ENCODE results near the gene DCUN1D2.

DCUN1D2 gene

GRCh38 chr13:113413178-113413897 lies 77.2 kb downstream of the DCUN1D2 start:
- no peak for DNase-seq
- no peaks in the 10 kb centered on the region for H3K36me3 ChIP-seq
- H3K27me3 ChIP-seq: peaks cover 6% of the 10 kb centered on the region
- no peak for TF ChIP-seq CTCF (IDR thresholded peaks at IDR 0.05; ENCODE audit: low read depth, low read length)
- no peak overlapping the region for H3K4me3 ChIP-seq (ENCODE audit: low read depth, low read length)
- no peaks in the 10 kb centered on the region for H3K9me3 ChIP-seq
- H3K4me1 ChIP-seq: no peaks in the 10 kb centered on the region

DNA sequence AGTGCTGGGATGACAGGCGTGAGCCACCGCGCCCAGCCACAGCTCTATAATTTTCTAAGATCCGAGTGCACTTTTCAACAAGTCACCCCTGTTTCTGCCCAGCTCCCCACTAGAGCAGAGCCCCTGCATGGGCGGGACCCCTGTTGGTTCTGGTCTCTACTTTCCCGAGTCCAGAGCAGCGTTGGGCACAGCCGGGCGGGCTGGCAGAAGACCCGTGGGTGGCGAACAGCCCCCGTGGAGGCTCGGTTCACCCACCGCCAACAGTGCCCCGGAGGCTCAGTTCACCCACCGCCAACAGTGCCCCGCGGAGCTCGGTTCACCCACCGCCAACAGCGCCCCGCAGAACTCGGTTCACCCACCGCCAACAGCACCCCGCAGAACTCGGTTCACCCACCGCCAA lies 78.1 kb downstream of the DCUN1D2 start:
- TF ChIP-seq CTCF (IDR thresholded peaks at IDR 0.05; ENCODE audit: low read depth, low read length): no peak
- Histone ChIP-seq H3K4me1 (no peaks in the 10 kb centered on the region), H3K36me3 (no peaks in the 10 kb centered on the region), H3K4me3 (ENCODE audit: low read depth, low read length) (no peak overlapping the region), H3K27me3 (peaks cover 4% of the 10 kb centered on the region), H3K9me3 (no peaks in the 10 kb centered on the region)
- DNase-seq: no peak

DNA sequence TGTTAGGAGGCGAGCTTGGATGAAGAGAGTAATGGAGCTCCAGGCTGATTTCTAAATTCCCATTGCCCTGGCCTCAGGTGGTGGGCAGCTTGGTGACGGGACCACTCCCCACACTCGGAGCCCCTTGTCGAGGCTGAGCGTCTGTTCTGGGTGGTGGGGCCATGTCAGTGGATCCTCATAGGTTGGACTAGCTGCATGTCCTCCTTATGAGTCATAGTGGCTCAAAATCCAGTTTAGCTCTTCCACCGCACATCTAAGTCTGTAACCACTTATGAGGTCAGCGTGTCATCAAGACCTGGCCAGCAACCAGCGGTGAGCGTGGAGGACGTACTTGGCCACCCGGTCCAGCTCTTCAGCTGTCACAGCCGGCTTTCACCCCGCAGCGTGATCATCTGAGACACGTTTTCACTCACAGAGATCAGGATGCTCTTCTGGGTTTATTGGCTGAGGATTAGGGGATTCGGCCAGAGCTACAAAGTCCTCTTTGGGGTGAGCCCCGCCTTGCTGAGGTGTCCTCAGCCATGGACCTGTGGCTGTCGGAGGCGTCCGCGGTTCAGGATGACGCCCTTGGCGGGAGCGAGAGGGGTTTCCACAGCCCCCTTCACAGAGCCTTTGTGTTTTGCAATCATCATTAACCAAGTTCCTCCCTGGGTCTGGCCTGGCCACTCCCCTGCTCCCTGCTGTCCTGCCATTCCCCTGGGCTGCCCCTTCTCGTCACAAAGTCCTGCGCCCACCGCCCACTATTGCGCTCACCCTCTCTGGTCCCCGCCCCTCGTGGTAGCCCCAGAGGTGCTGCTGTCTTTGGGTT lies 79.1 kb downstream of the DCUN1D2 start:
- no peak for TF ChIP-seq CTCF (IDR thresholded peaks at IDR 0.05; ENCODE audit: low read depth, low read length)
- no peaks in the 10 kb centered on the region for H3K36me3 ChIP-seq
- H3K4me3 ChIP-seq (ENCODE audit: low read depth, low read length): no peak overlapping the region
- H3K9me3 ChIP-seq: no peaks in the 10 kb centered on the region
- no peaks in the 10 kb centered on the region for H3K4me1 ChIP-seq
- no peaks in the 10 kb centered on the region; the same call in 1 of the 2 replicates for H3K27me3 ChIP-seq
- no peak for DNase-seq

GRCh38 chr13:113410472-113411201 lies 79.9 kb downstream of the DCUN1D2 start:
- DNase-seq: no peak
- Histone ChIP-seq H3K9me3 (no peaks in the 10 kb centered on the region), H3K4me1 (no peaks in the 10 kb centered on the region), H3K27me3 (no peaks in the 10 kb centered on the region; the same call in 1 of the 2 replicates), H3K4me3 (ENCODE audit: low read depth, low read length) (no peak overlapping the region), H3K36me3 (no peaks in the 10 kb centered on the region)
- TF ChIP-seq CTCF (IDR thresholded peaks at IDR 0.05; ENCODE audit: low read depth, low read length): no peak

- no peak for DNase-seq
- TF ChIP-seq CTCF (IDR thresholded peaks at IDR 0.05; ENCODE audit: low read depth, low read length): no peak
- no peaks in the 10 kb centered on the region for H3K36me3 ChIP-seq
- no peaks in the 10 kb centered on the region for H3K9me3 ChIP-seq
- H3K4me3 ChIP-seq (ENCODE audit: low read depth, low read length): no peak overlapping the region
- no peaks in the 10 kb centered on the region for H3K4me1 ChIP-seq
- no peaks in the 10 kb centered on the region; the same call in 1 of the 2 replicates for H3K27me3 ChIP-seq
Measured at GRCh38 chr13:113408562-113408961, 81.9 kb downstream of the DCUN1D2 start.

Data from BE2C (cell line).